ENCODE data around the gene EIF2S2. TPM values are rescaled to one million over a fixed set of nuclear protein-coding genes. Genes with fewer than 3 reads are reported as not detected.

The EIF2S2 gene
- total and polyA plus RNA-seq, 2 experiments from 2014 or later = 40.9 to 75.8 TPM

- no peaks in the 10 kb centered on the region for H3K9me3 ChIP-seq (ENCODE audit: low read depth)
- no peak overlapping the region for H3K4me3 ChIP-seq
- TF ChIP-seq CTCF (IDR thresholded peaks at IDR 0.05; ENCODE audit: poor library complexity) = no peak
- no peak for TF ChIP-seq EZH2phosphoT487 (IDR thresholded peaks at IDR 0.05; ENCODE audit: low read depth, severe bottlenecking, unreplicated experiment)
- no peak for TF ChIP-seq EZH2 (IDR thresholded peaks at IDR 0.05; ENCODE audit: borderline replicate concordance)
- DNase-seq (ENCODE audit: low spot score) = peak; percentile 44
- H3K4me1 ChIP-seq (ENCODE audit: insufficient read depth) = peaks cover 10% of the 10 kb centered on the region
- H3K27me3 ChIP-seq = no peaks in the 10 kb centered on the region
- no peak overlapping the region for H2AFZ ChIP-seq
- H3K9me2 ChIP-seq (replicated peaks; ENCODE audit: insufficient read depth) = no peaks in the 10 kb centered on the region
- no peak overlapping the region for H3K4me2 ChIP-seq
- no peaks in the 10 kb centered on the region for H3K36me3 ChIP-seq (replicated peaks; ENCODE audit: insufficient read depth, low read depth)
- H3K27ac ChIP-seq = no peak overlapping the region
- H3K79me2 ChIP-seq = peaks cover 74% of the 10 kb centered on the region
- peaks cover 85% of the 10 kb centered on the region for H4K20me1 ChIP-seq (ENCODE audit: insufficient read depth, poor library complexity, severe bottlenecking)
- 80% methylated on average over 2 of the region's 2 CpGs for WGBS (ENCODE audit: low lambda C conversion rate, missing lambda C conversion rate)
Measured at GRCh38 chr20:34065260-34065659, 46.8 kb downstream of the EIF2S2 start.

- peaks cover 86% of the 10 kb centered on the region for H4K20me1 ChIP-seq (ENCODE audit: insufficient read depth, poor library complexity, severe bottlenecking)
Measured at GRCh38 chr20:34064286-34064685, 47.8 kb downstream of the EIF2S2 start.

GRCh38 chr20:34062570-34063482 lies 49.2 kb downstream of the EIF2S2 start:
- no peak for DNase-seq (ENCODE audit: low spot score)
- H3K4me1 ChIP-seq (ENCODE audit: insufficient read depth) = peaks cover 10% of the 10 kb centered on the region
- H3K9me2 ChIP-seq (replicated peaks; ENCODE audit: insufficient read depth) = no peaks in the 10 kb centered on the region
- peaks cover 87% of the 10 kb centered on the region for H3K79me2 ChIP-seq
- no peaks in the 10 kb centered on the region for H3K27me3 ChIP-seq
- H3K27ac ChIP-seq = no peak overlapping the region
- TF ChIP-seq EZH2phosphoT487 (IDR thresholded peaks at IDR 0.05; ENCODE audit: low read depth, severe bottlenecking, unreplicated experiment) (no peak), EZH2 (IDR thresholded peaks at IDR 0.05; ENCODE audit: borderline replicate concordance) (no peak), CTCF (IDR thresholded peaks at IDR 0.05; ENCODE audit: poor library complexity) (no peak)
- no peaks in the 10 kb centered on the region for H3K9me3 ChIP-seq (ENCODE audit: low read depth)
- no peak overlapping the region for H3K4me3 ChIP-seq
- H4K20me1 ChIP-seq (ENCODE audit: insufficient read depth, poor library complexity, severe bottlenecking) = peaks cover 89% of the 10 kb centered on the region
- no peak overlapping the region for H2AFZ ChIP-seq
- H3K4me2 ChIP-seq = no peak overlapping the region
- no peaks in the 10 kb centered on the region for H3K36me3 ChIP-seq (replicated peaks; ENCODE audit: insufficient read depth, low read depth)
- 67% methylated on average over 5 of the region's 5 CpGs for WGBS (ENCODE audit: low lambda C conversion rate, missing lambda C conversion rate)

More at GRCh38 chr20:34064286-34064685, 47.8 kb downstream of the EIF2S2 start:
- no peaks in the 10 kb centered on the region for H3K9me3 ChIP-seq (ENCODE audit: low read depth)
- H3K9me2 ChIP-seq (replicated peaks; ENCODE audit: insufficient read depth) = no peaks in the 10 kb centered on the region
- H3K27ac ChIP-seq = no peak overlapping the region
- TF ChIP-seq CTCF (IDR thresholded peaks at IDR 0.05; ENCODE audit: poor library complexity) (no peak), EZH2phosphoT487 (IDR thresholded peaks at IDR 0.05; ENCODE audit: low read depth, severe bottlenecking, unreplicated experiment) (no peak), EZH2 (IDR thresholded peaks at IDR 0.05; ENCODE audit: borderline replicate concordance) (no peak)
- H3K4me1 ChIP-seq (ENCODE audit: insufficient read depth) = peaks cover 10% of the 10 kb centered on the region
- H3K79me2 ChIP-seq = peaks cover 83% of the 10 kb centered on the region
- H3K36me3 ChIP-seq (replicated peaks; ENCODE audit: insufficient read depth, low read depth) = no peaks in the 10 kb centered on the region
- no peak overlapping the region for H2AFZ ChIP-seq
- 100% methylated on average over 3 of the region's 3 CpGs for WGBS (ENCODE audit: low lambda C conversion rate, missing lambda C conversion rate)
- no peak for DNase-seq (ENCODE audit: low spot score)
- no peak overlapping the region for H3K4me2 ChIP-seq
- H3K27me3 ChIP-seq = no peaks in the 10 kb centered on the region
- no peak overlapping the region for H3K4me3 ChIP-seq
